Stomach (tissue), 4 donors: ENCODE measurements around the gene OXNAD1.

Source experiments
- CTCF ChIP-seq, 7 experiments: fragments of 450-650 bp in 4 of 7; fragments of 200-600 bp in 3 of 7; sonication (generic) in 3 of 7; IDR thresholded peaks; one replicate each; pipeline ENCODE4 v1.5.1; 2016 to 2019; ENCODE audit warnings: antibody characterized with exemption in 7 of 7, control low read depth in 2 of 7, mild to moderate bottlenecking in 1 of 7
- EP300 ChIP-seq: sonication (generic); formaldehyde crosslinking; IDR thresholded peaks from one replicate; pipeline ENCODE4 v1.6.1; 2017; ENCODE audit warnings: antibody characterized with exemption
- POLR2A ChIP-seq, 4 donors: fragments of 450-650 bp; IDR thresholded peaks; one replicate each; pipeline ENCODE4 v1.6.1; 2016; ENCODE audit warnings: antibody characterized with exemption in 4 of 4, control low read depth in 2 of 4, mild to moderate bottlenecking in 1 of 4, moderate library complexity in 1 of 4
- POLR2AphosphoS5 ChIP-seq, 3 donors: sonication (generic); formaldehyde crosslinking; IDR thresholded peaks; one replicate each; pipeline ENCODE4 v1.6.1; 2016; ENCODE audit warnings: antibody characterized with exemption in 3 of 3

GRCh38 chr3:16258177-16258576 is 6.8 kb upstream of the OXNAD1 start:
- TF ChIP-seq CTCF (IDR thresholded peaks at IDR 0.05) (no peak), POLR2A (IDR thresholded peaks at IDR 0.05) (no peak), EP300 (no peak), POLR2AphosphoS5 (IDR thresholded peaks at IDR 0.05) (no peak)
